ENCODE measurements around the gene ISOC2.

GRCh38 chr19:55424518-55424917, 36.9 kb downstream of the ISOC2 start:
- TF ChIP-seq CTCF (IDR thresholded peaks at IDR 0.05) (no peak), POLR2A (IDR thresholded peaks at IDR 0.05) (no peak)

Measured in adrenal gland (tissue), 5 donors.